Activated CD4-positive, alpha-beta T cell treated with anti-CD3 and anti-CD28 coated beads, Interleukin-2, Interleukin-4, amounts not matched to agents 100 ng/mL and 50 ng/mL, durations not matched to agents 16 hours and 8 hours (primary cell): ENCODE results near the gene CCNQ.

ENCODE experiments used
- DNase-seq: peaks from one replicate; pipeline ENCODE4 v3.0.0-alpha.2; 2020; ENCODE audit warnings: low spot score

The CCNQ gene

DNA sequence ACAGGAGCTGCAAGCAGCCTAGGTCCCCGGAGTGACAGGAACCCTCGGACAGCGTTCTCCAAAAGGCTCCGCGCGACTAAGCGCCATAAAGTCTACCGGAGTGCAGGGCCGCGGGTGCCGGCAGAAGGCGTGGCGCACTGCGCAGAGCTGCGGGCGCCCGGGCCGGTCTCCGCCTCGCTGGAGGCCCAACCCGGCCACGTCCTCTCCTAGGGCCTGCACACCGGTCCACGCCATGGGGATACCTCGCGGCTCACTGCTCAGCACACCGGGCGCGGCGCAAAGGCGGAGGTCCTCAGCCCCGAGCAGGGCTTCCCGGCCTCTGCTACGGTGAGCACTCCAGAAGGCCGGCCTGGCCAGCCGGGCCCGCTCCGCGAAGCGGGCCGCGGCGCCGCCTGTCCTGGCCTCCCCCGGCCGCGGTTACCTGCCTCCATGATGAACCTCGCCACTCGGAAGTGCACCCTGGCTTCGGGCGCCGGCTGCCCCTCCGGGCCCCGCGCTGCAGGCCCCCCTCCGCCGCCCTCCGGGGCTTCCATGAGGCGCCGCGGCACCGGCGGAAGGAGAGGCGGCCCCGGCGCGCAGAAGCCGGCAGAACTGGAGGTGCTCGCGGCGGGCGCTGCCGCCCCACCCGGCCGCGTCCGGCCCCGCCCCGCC lies at the start of gene CCNQ:
CCNQ (minus strand) TSS at position 599 of the 651 bp plus-strand sequence; CDS start at position 533, 66 bp downstream.
- DNase-seq, result no peak

DNA sequence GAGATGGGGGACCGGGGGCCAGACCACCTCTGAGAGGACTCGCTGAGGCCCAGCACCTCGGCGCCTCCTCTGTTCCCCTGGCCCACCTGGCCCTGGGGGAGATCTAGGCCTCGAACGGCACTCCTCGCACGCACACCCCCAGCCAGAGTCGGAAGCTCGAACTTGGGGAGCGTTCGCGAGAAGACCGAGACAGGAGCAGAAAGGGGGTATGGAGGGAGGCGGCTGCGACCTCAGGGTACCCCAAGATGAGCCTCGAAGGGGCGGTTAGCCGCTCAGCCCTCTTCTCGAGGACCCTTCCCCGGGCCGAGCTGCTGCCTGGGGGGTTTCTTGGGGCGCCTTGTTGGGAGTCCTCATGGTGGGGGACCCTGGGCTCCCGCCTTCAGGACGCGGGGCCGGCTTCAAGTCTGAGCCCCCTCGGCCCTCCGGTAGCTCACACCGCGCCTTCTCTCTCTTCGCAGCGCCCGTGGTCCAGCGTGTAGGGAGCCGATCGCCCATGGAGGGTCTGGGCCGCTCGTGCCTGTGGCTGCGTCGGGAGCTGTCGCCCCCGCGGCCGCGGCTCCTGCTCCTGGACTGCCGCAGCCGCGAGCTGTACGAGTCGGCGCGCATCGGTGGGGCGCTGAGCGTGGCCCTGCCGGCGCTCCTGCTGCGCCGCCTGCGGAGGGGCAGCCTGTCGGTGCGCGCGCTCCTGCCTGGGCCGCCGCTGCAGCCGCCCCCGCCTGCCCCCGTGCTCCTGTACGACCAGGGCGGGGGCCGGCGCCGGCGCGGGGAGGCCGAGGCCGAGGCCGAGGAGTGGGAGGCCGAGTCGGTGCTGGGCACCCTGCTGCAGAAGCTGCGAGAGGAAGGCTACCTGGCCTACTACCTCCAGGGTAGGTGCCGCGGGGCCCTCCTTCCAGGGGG lies 48.8 kb upstream of the CCNQ start:
- no peak for DNase-seq

DNA sequence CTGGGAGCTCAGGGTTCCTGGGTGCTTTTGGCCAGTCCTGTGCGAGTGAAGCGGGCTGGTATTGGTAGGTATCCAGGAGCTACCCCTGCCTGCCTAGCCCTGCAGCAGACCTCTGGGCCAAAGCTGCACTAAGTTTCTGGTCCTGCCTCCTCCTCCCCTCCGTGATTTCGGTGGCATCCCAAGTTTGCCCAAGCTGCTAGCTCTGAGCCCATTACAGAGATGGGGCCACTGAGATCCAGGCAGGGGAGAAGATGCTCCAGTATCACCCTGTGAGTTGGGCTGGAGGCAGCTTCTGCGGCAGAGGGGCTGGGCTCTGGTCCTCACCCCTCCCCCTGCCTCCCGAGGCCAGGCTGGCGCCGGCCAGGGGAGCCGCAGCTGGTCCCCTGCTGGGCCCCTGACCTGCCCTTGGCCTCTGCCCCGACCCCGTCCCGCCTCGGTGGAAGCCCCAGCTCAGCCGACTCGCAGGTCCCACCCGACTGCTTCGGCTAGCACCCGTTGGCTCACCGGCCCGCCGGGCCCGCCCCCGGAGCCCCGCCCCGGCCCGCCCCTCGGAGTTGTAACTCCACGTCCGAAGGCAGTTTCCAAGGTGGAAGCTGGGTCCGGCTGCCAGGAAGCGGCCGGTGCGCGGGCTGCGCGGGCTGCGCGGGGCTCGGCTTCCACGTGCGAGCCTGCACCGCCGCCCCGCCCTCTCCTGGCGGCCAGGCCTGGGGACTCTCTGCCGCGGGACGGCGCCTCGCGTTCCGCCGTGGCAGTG lies 47.9 kb upstream of the CCNQ start, which contains the start of gene DUSP9:
DUSP9 (plus strand) TSS at position 584 of the 754 bp plus-strand sequence. CDS start 751 bp downstream, outside the sequence.
- DNase-seq, result no peak

DNA sequence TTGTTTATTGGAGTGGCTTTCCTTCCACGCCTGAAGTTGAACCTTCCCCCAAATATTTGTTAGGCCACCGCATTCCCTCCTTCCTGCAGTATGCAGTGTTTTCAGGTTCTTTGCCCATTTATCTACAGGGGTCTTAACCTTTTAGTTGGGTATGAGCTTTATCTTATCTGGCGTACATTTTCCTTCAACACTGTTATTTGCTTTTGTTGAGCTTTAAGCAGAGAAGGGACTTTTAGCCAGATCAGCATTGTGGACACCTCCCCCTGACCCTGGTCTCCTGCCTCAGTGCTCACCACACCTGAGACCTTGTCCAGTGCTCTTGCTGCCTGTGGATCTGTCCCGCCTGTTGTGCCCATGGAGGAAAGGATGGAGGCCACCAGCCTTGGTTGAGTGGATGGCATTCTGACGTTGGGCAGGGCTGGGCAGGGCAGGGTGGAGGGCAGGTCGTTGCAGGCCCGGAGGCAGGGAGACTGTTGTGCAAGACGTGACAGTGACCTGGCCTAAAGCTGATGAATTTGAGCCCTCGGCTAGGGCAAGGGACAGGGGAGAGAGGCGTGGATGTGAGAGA lies 47.1 kb upstream of the CCNQ start:
- DNase-seq, result no peak

DNA sequence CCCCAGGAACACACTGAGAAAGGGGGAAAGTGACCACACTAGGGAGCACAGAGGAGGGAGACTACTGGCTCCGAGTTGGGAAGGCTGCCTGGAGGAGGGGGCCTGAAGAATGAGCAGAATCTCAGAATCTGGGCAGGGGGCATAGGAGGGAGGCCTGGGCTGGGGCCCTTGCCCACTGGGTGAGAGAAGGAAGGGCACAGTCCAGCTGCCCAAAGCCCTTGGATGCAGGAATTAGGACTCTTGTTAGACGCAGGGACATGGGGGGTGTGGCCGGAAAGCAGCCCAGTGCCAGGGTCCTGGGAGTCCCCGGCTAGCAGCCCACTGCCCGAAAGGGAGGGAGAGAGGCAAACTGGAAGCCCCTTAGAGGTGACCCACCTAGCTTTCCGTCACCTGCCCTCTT lies 46.2 kb upstream of the CCNQ start:
- no peak for DNase-seq

DNA sequence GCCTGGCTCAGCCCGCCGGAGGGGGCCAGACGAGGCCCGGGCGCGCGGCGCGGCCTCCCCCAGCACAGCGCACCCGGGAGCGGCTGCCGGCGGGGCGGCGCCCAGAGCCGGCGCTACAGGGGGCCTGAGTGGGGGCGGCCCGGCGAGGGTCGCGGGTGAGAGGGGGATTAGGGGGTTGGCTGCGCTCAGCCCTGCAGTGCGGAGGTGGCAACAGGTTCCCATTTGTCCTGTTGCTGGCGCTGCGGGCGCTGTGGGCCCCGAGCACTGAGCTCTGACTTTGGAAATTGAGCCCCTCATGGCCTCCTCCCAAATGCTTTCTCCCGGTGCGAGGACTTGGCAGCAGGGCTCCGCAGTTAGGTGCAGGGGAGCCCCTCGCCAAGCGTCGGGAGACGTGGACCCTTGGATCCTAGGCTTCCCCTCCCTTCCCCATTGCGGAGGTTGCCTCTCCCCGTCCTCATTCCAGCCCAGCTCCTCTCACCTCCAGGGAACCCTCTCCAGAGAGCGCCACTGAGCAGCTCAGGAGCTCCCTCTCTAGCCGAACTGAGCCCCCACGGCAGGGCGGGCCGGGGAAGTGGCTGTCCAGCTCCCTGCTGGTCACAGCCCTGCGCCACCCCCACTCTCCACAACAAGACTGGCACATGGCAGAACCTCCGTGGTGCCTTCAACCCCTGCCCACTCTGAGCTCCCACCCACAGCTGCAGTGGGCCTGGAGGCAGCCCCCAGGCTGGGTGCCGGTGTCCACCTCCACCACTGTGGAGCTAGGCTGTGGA lies 45.6 kb upstream of the CCNQ start:
- DNase-seq, result no peak

DNA sequence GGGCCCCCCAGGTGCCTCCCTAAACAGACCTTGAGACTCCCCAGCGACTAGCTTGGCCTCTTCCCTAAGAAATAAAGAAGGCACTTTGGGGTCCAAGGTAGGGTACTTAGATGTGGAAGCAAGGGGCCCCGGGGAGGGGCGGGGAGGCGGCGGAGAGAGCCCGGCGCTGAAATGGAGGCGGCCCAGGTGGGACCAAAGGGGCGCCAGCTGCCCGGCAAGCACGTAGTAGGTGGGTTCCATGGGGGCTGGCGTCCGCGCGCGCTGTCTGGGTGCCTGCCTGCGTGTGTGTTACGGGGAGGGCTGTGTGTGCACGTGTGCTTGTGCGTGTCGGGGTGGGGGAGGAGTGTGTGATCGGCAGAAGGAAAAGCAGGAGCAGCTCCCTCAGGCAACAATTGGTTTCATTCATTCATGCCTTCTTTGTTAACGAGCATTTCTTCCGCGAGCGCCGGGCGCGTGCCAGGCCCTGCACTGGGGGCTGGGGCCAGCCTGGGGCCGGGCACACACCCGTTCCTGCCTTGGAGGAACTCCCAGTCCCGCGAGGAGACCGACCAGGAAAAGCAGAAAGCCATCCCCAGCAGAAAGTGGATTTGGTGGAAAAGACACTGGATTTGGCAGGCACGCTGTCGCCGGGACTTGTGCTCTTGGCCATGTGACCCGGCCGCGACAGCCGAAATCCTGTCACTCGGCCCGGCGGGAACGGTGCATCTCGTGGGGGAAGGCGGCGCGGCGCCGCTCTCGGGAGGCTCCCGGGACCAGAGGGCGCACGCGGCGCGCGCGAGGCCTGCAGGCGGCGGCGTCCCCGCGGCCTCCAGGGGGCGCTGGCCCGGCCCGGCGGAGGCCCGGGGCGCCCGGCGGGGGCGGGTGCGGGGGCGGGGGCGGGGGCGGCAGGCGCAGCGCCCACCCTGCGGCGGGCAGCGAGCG lies 44.8 kb upstream of the CCNQ start:
- DNase-seq, result no peak

DNA sequence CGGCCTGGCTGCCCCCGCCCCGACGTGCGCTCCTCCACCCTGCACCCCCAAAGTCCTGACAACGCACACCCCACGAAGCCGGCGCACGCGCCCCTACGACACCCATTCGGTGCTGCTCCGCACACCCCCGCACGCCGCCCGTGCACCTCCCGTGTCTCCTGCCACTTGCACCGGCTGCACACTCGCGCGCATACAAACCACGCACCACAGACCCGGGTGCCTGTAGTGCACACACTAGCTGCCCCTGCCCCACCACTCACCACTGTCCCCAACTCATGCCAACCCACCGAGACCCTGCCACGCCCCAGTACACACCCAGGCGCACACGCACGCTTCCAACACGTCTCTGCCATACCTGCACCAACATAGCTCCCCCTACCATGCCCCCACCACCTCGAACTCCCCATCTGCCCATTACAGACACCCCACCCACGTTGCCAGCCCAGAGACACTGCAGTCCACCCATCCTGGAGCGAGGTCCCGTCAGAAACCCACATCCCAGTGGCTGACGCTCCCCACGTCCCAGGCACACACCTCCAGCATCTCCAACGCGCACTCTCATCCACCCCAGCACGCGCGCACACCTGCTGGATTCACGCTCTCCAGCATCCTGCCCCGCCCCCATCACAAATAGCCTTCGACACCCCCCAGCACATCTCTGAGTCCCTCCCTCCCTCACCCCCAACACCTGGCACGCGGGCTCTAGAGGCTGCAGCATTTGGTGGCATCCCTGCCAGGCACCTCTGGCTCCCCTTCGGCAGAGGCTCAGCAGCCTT lies 43.9 kb upstream of the CCNQ start:
- DNase-seq, result no peak

DNA sequence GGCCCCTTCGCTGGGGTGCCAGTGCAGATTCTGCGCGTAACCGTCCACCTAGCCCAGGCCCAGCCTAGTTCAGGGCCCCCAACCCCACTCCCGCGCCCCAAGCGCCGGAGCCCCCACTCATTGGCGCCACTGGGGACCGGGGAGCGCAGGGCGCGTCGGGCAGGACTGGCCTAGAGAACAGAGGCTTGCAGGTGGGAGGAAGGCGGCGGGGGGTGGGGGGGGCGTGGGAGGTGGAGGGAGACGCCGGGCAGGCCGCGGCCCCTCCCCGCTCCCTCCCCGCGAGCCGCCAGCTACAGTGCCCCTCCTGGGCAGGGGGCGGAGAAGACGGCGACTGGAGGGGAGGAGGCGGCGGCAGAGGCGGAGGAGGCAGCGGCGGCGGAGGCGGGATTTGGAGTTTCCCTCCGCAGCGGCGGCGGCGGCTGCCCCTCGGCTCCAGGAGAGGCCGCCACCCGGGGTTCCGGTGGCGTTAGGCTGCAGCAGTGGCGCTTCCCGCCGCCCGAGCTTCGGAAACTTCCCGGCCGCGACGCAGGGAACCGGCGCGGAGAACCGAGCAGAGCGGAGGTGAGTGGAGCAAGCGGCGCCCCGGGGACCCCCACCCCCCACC lies 43.2 kb upstream of the CCNQ start:
- no peak for DNase-seq

DNA sequence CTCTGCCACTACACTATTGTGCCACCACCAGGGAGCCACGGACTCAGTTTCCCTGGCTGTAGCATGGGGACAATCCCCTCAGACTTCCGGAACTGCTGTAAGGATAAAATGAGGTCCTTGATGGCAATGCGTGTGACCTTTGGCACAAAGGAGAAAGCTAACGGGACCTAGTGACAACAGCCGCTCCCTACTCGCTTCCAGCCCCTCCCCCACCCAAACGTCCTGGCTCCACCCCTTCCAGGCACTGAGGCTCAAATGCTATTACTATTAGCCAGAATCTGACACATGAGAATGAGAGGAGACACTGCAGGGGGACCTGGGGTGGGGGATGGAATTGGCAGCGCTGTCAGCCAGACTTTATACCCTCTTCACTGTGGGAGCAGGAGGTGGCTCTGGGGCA lies 42.7 kb upstream of the CCNQ start:
- DNase-seq, result no peak

DNA sequence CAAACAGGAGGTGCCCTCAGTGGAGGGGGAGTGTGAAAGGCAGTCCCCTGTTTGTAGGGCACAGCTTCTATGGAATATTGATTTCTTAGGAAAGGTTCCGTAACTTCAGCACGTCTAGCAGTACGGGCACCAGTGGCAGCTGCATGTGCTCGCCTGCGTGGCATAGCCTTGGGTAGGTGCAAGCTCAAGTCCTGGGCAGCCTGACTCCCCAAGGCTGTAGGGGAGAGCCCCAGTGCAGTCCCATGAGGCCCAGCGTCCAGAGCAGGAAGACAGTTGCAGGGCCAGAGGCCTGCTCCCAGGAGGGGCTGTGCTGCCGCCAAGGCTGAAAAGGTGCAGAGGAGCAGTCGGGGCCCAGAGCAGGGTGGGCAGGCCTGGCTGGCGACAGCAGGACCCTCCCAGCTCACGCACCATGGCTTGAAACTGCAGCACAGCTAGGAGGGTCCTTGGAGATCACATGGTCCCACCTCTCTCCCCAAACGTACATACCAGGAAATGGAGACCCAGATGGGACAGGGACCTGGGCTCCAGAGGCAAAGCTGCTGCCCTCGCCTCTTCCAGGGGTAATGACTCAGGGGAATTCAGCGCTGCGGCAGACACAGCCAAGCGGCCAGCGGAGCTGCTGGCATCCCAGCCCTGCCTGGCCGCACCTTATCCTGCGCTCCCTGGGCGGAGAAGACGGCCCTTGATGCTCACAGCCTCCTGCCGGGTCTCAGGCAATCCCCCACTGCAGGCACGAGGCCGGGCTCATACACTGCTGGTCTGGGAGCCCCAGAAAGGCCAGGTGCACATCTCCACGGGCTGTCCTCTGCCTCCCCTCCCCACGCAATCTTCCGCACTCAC lies 42.0 kb upstream of the CCNQ start:
- DNase-seq, result no peak

DNA sequence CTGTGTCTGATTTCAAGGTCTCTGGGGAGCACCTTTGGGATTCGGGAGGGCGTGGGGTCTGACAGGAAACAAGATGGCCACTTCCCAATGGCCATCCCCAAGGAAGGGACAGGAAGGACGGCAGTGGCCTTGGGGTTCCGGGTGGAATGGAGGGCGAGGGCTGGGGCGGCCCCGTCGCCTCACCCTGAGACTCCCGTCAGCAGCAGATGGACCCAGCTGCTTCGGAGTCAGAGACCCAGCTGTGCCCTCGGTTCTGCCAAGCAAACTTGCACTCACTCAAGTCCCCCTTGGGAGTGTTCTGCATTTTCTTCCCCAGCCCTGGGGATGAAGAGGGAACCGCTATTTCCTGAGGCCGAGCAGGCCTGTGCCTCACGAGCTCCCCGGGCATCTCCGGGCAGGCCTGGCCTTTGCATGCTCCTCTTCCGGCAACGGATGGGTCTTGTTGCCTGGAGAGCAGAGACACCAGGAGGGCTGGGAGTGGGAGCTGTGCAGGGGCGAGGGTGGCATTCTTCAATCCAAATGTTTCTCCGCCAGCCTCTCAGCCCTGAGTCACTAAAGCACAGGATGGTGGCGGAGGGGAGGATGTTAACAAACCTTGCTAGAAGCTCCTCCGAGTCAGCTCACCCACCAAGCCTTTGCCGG lies 41.2 kb upstream of the CCNQ start:
- DNase-seq, result no peak

DNA sequence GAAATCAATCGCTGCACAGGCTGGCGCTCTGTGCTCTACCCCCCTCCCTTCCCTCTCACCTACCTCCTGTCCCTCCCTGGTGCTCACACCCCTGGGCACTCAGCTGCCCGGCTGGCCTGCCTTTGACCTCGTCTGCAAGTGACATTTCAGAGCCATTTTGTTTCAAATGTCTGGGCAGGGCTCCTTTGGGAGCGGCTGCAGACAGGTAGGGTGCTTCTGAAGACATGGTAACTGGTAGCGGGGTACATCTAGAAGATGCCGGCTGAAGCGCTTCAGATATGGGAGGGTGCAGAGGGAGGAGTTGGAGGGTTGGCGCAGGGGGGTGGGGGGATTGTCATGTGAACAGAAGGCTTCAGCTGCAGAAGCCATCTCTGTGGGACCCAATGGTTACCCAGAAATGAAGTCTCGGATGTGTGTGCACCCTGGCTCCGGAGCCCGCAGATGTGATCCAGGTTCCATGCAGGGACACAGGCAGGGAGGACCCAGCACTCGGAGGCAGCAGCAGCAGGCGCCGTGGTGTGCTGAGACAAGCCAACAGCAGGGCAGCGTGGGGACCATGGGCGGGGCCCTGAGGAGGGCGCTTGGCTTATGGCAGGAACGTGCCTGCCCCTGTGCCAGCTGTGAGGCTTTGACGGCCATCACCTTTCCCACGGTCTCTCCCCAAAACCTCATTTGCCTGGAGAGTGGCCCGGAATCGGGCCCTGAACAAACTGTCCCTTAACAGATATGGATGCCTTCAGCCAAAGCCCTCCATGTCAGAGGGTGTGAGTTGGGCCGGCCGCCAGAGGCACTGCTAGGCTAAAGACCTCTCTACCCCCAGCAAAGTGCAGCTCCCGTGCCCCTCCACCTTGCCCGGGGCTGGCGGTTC lies 40.5 kb upstream of the CCNQ start:
- DNase-seq, result no peak

DNA sequence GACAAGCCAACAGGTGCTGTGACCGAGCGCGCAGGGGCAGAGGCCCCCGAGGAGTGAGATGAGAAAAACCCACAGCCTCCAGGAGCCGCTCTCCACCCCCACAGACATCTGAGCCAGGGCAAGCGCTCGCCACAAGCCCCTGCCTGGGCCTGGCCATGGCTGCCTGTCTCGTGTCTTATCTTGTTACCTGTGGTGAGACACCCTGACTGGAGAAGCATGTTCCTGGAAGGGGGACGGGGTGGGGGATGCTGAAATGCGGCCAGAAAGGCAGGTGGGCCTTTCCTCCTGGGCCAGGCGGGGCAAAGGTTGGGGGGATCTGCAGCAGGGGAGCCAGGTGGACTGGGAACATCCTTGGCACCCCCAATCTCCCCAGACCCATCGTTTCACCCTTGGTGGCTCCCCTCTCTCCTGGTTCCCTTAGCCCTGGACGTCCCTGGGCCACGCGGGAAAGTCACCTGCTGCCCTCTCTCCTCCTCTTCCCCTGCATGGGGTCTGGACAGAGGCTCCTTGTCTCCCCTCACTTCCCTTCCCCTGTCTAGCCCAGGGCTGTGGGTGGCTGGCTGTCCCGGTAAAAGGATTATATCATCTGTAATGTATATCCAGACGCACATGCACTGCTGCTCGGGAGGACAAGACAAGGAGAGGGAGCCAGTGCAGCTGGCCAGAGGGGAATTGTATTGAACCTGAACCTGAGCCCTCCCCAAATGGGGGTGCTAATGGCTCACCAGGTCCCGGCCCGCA lies 39.7 kb upstream of the CCNQ start:
- DNase-seq, result no peak

DNA sequence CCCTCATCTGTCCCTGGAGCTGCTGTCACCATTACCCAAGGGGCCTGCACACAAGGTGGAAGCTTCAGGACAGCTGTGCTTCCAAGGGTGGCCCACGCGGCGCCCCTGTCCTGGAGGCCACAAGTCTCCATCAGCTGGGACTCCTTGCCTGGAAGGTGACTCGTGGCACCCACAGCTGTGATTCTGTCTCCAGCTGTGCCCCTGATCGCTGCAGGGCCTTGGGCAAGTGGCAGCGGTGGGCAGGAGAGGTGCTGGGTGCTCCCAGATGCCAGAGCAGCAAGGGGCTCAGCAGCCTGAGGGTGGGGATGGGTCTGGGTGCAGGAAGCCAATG lies 39.1 kb upstream of the CCNQ start:
- DNase-seq, result no peak
